Endothelial cell of hepatic sinusoid (primary cell): ENCODE results near the gene HOTAIR.

ENCODE experiments used
- in situ Hi-C: cut with HindIII; loops from 2 replicates; pipeline ENCODE4 v1.10.0; 2017; ENCODE audit warnings: low sequenced_read_pairs

Gene HOTAIR

GRCh38 chr12:53951577-53952334, 23.0 kb downstream of the HOTAIR start:
- in situ Hi-C loops = no loop called here

- in situ Hi-C loops = no loop called here
Observed at GRCh38 chr12:53950789-53951576, 23.8 kb downstream of the HOTAIR start.

GRCh38 chr12:53950437-53950773, 24.3 kb downstream of the HOTAIR start:
- in situ Hi-C loops = no loop called here

GRCh38 chr12:53949631-53950436, 24.9 kb downstream of the HOTAIR start:
- in situ Hi-C loops = no loop called here

GRCh38 chr12:53948650-53949593, 25.8 kb downstream of the HOTAIR start:
- in situ Hi-C loops = no loop called here

GRCh38 chr12:53947743-53948142, 27.0 kb downstream of the HOTAIR start:
- in situ Hi-C loops = no loop called here

- in situ Hi-C loops = loop anchor here (5.0 kb wide), 1 partner anchor 37 kb away; no protein-coding TSS in a partner anchor
Observed at GRCh38 chr12:53944907-53945847, 29.6 kb downstream of the HOTAIR start.

GRCh38 chr12:53944209-53944608, 30.5 kb downstream of the HOTAIR start:
- in situ Hi-C loops = loop anchor here (5.0 kb wide), 1 partner anchor 38 kb away; no protein-coding TSS in a partner anchor

- in situ Hi-C loops = loop anchor here (5.0 kb wide), 1 partner anchor 40 kb away; no protein-coding TSS in a partner anchor
Observed at GRCh38 chr12:53942467-53942997, 32.2 kb downstream of the HOTAIR start.

- in situ Hi-C loops = loop anchor here (5.0 kb wide), 1 partner anchor 41 kb away; no protein-coding TSS in a partner anchor
Observed at GRCh38 chr12:53941750-53942149, 33.0 kb downstream of the HOTAIR start.

- in situ Hi-C loops = loop anchor here (5.0 kb wide), 1 partner anchor 41 kb away; no protein-coding TSS in a partner anchor
Observed at GRCh38 chr12:53941187-53941586, 33.6 kb downstream of the HOTAIR start.

- in situ Hi-C loops = loop anchor here (5.0 kb wide), 1 partner anchor 42 kb away; no protein-coding TSS in a partner anchor
Observed at GRCh38 chr12:53940443-53941014, 34.2 kb downstream of the HOTAIR start.

GRCh38 chr12:53939141-53940108, 35.3 kb downstream of the HOTAIR start:
- in situ Hi-C loops = loop anchor here (5.0 kb wide), 1 partner anchor 43 kb away; no protein-coding TSS in a partner anchor

GRCh38 chr12:53938326-53939140, 36.2 kb downstream of the HOTAIR start, which contains the start of gene HOXC13:
HOXC13 (plus strand) TSS chr12:53938831; CDS start chr12:53938907, 76 bp downstream.
- in situ Hi-C loops = no loop called here

- in situ Hi-C loops = no loop called here
Observed at GRCh38 chr12:53937596-53938325, 37.0 kb downstream of the HOTAIR start.
